ENCODE data around the gene NARF.

- TF ChIP-seq, protein P1, sequence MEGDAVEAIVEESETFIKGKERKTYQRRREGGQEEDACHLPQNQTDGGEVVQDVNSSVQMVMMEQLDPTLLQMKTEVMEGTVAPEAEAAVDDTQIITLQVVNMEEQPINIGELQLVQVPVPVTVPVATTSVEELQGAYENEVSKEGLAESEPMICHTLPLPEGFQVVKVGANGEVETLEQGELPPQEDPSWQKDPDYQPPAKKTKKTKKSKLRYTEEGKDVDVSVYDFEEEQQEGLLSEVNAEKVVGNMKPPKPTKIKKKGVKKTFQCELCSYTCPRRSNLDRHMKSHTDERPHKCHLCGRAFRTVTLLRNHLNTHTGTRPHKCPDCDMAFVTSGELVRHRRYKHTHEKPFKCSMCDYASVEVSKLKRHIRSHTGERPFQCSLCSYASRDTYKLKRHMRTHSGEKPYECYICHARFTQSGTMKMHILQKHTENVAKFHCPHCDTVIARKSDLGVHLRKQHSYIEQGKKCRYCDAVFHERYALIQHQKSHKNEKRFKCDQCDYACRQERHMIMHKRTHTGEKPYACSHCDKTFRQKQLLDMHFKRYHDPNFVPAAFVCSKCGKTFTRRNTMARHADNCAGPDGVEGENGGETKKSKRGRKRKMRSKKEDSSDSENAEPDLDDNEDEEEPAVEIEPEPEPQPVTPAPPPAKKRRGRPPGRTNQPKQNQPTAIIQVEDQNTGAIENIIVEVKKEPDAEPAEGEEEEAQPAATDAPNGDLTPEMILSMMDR (IDR thresholded peaks at IDR 0.05) = no peak
- no peak for TF ChIP-seq POLR2A (IDR thresholded peaks at IDR 0.05)
These were observed 39.0 kb upstream of the NARF start for GRCh38 chr17:82419540-82419939.
